ENCODE measurements around the gene GPRIN2. TPM values are rescaled to one million over a fixed set of nuclear protein-coding genes. Genes with fewer than 3 reads are reported as not detected.

Gene GPRIN2
- total and polyA plus RNA-seq, 4 donors: 0.09 to 1.3 (median 0.15) TPM; not detected in 1

DNA sequence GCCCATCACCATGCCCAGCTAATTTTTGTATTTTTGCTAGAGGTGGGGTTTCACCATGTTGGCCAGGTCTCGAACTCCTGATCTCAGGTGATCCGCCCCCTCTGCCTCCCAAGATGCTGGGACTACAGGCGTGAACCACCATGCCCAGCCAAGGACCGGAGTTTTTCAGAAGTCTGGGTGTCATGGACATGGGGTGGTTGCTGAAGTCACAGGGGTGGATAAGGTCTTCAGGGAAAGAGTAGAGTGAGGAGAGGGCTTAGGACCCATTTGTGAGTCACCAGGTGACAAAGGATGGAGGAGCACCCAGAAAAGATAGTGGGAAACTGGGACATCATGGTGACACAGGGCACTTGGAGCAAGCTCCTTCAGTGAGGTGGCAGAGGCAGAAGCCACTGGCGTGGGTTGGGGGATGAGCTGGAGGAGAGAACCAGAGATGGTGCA is 2.8 kb upstream of the GPRIN2 start (continued):
- no peak for TF ChIP-seq CTCF (IDR thresholded peaks at IDR 0.05; ENCODE audit: low read depth, low read length, missing input control)
- TF ChIP-seq ATF3 (IDR thresholded peaks at IDR 0.05): no peak

GRCh38 chr10:46558392-46559185 is 2.1 kb upstream of the GPRIN2 start:
- TF ChIP-seq TAF1 (conservative IDR thresholded peaks at IDR 0.05): no peak
- no peak for TF ChIP-seq FOXA2 (IDR thresholded peaks at IDR 0.05)
- TF ChIP-seq ZBTB33 (IDR thresholded peaks at IDR 0.05): no peak
- TF ChIP-seq JUND (IDR thresholded peaks at IDR 0.05): no peak
- TF ChIP-seq NR2F2 (IDR thresholded peaks at IDR 0.05): no peak
- TF ChIP-seq RXRA (IDR thresholded peaks at IDR 0.05): no peak
- DNase-seq (ENCODE audit: low spot score): no peak
- Histone ChIP-seq H3K4me1 (ENCODE audit: control insufficient read depth in 4 of 4, insufficient read depth in 4 of 4, low read length in 3 of 4) (peaks cover 3 to 5% (median 4%) of the 10 kb centered on the region in 4 donors), H3K27me3 (ENCODE audit: control insufficient read depth in 4 of 4, insufficient read depth in 4 of 4, low read length in 3 of 4) (peaks cover 4 to 12% (median 6%) of the 10 kb centered on the region in 4 donors), H3K9me3 (ENCODE audit: control insufficient read depth in 4 of 4, low read length in 3 of 4) (no peaks in the 10 kb centered on the region), H3K36me3 (ENCODE audit: control insufficient read depth in 4 of 4, insufficient read depth in 3 of 4, low read depth in 1 of 4, low read length in 3 of 4) (no peaks in the 10 kb centered on the region), H3K4me3 (ENCODE audit: low read depth in 1 of 3, low read length in 3 of 3) (no peak overlapping the region), H3K27ac (ENCODE audit: low read depth in 1 of 2, low read length in 2 of 2) (no peak overlapping the region), H3K9ac (ENCODE audit: low read depth in 1 of 2, low read length in 2 of 2) (no peak overlapping the region)
- 53% methylated on average over 9 of the region's 9 CpGs for WGBS

DNA sequence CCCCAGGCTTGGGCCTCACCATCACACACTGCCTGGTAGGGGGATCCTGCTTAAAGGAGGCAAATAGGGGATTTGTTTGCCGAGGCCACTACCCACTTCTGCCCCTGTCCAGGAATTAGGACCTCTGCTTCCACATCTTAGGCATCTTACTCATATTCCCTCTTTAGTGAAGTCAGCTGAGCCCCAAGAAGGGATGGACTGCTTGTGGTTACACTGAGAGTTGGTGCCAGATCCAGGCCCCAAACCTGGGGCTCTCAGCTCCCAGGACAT is 1.6 kb upstream of the GPRIN2 start:
- Histone ChIP-seq H3K27ac (ENCODE audit: low read depth in 1 of 2, low read length in 2 of 2) (no peak overlapping the region), H3K27me3 (ENCODE audit: control insufficient read depth in 4 of 4, insufficient read depth in 4 of 4, low read length in 3 of 4) (peaks cover 4 to 12% (median 6%) of the 10 kb centered on the region in 4 donors), H3K36me3 (ENCODE audit: control insufficient read depth in 4 of 4, insufficient read depth in 3 of 4, low read depth in 1 of 4, low read length in 3 of 4) (no peaks in the 10 kb centered on the region), H3K4me1 (ENCODE audit: control insufficient read depth in 4 of 4, insufficient read depth in 4 of 4, low read length in 3 of 4) (peaks cover 3 to 5% (median 4%) of the 10 kb centered on the region in 4 donors), H3K9ac (ENCODE audit: low read depth in 1 of 2, low read length in 2 of 2) (no peak overlapping the region), H3K9me3 (ENCODE audit: control insufficient read depth in 4 of 4, low read length in 3 of 4) (no peaks in the 10 kb centered on the region), H3K4me3 (ENCODE audit: low read depth in 1 of 3, low read length in 3 of 3) (no peak overlapping the region)
- 16% methylated on average over 1 of the region's 1 CpG for WGBS
- no peak for DNase-seq (ENCODE audit: low spot score)
- no peak for TF ChIP-seq ATF3 (IDR thresholded peaks at IDR 0.05)
- TF ChIP-seq ZBTB33 (IDR thresholded peaks at IDR 0.05): no peak
- no peak for TF ChIP-seq HNF4A (conservative IDR thresholded peaks at IDR 0.05)
- TF ChIP-seq RXRA (IDR thresholded peaks at IDR 0.05): no peak
- TF ChIP-seq EGR1 (IDR thresholded peaks at IDR 0.05; ENCODE audit: low read depth in 2 of 2): no peak
- no peak for TF ChIP-seq JUND (IDR thresholded peaks at IDR 0.05)
- TF ChIP-seq SP1 (IDR thresholded peaks at IDR 0.05): no peak
- TF ChIP-seq, protein P1, sequence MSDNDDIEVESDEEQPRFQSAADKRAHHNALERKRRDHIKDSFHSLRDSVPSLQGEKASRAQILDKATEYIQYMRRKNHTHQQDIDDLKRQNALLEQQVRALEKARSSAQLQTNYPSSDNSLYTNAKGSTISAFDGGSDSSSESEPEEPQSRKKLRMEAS (IDR thresholded peaks at IDR 0.05): no peak
- TF ChIP-seq FOXA2 (IDR thresholded peaks at IDR 0.05): no peak
- TF ChIP-seq RAD21 (IDR thresholded peaks at IDR 0.05): no peak
- TF ChIP-seq TAF1 (conservative IDR thresholded peaks at IDR 0.05): no peak
- no peak for TF ChIP-seq NR2F2 (IDR thresholded peaks at IDR 0.05)
- no peak for TF ChIP-seq YY1 (IDR thresholded peaks at IDR 0.05)
- no peak for TF ChIP-seq FOXA1 (IDR thresholded peaks at IDR 0.05)
- TF ChIP-seq, protein P2, sequence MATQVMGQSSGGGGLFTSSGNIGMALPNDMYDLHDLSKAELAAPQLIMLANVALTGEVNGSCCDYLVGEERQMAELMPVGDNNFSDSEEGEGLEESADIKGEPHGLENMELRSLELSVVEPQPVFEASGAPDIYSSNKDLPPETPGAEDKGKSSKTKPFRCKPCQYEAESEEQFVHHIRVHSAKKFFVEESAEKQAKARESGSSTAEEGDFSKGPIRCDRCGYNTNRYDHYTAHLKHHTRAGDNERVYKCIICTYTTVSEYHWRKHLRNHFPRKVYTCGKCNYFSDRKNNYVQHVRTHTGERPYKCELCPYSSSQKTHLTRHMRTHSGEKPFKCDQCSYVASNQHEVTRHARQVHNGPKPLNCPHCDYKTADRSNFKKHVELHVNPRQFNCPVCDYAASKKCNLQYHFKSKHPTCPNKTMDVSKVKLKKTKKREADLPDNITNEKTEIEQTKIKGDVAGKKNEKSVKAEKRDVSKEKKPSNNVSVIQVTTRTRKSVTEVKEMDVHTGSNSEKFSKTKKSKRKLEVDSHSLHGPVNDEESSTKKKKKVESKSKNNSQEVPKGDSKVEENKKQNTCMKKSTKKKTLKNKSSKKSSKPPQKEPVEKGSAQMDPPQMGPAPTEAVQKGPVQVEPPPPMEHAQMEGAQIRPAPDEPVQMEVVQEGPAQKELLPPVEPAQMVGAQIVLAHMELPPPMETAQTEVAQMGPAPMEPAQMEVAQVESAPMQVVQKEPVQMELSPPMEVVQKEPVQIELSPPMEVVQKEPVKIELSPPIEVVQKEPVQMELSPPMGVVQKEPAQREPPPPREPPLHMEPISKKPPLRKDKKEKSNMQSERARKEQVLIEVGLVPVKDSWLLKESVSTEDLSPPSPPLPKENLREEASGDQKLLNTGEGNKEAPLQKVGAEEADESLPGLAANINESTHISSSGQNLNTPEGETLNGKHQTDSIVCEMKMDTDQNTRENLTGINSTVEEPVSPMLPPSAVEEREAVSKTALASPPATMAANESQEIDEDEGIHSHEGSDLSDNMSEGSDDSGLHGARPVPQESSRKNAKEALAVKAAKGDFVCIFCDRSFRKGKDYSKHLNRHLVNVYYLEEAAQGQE (IDR thresholded peaks at IDR 0.05): no peak
- TF ChIP-seq GABPA (IDR thresholded peaks at IDR 0.05 in 1 of 2, conservative IDR thresholded peaks at IDR 0.05 in 1 of 2): no peak

Data from liver (tissue), 9 donors.